A204.1 (cell line): ENCODE measurements around the gene LTK.

Experiments
- FAIRE-seq: peaks from 2 replicates; lab custom pipeline; 2012; peaks lifted over from hg19 to GRCh38; lab: Jason Lieb, UNC

The LTK gene

GRCh38 chr15:41530363-41530956, 16.8 kb upstream of the LTK start:
- FAIRE-seq: no peak

- FAIRE-seq: no peak
Measured at GRCh38 chr15:41523097-41523496, 9.5 kb upstream of the LTK start.

GRCh38 chr15:41521614-41522013, 8.0 kb upstream of the LTK start:
- no peak for FAIRE-seq

- FAIRE-seq: no peak
Measured at GRCh38 chr15:41520636-41521035, 7.0 kb upstream of the LTK start.

GRCh38 chr15:41517895-41518449, 4.3 kb upstream of the LTK start:
- FAIRE-seq: no peak

GRCh38 chr15:41512940-41513505, 604 bp downstream of the LTK start:
- no peak for FAIRE-seq

GRCh38 chr15:41512512-41512939, 1.1 kb downstream of the LTK start:
- no peak for FAIRE-seq

- no peak for FAIRE-seq
Measured at GRCh38 chr15:41511899-41512369, 1.7 kb downstream of the LTK start.

- no peak for FAIRE-seq
Measured at GRCh38 chr15:41511331-41511898, 2.2 kb downstream of the LTK start.

- no peak for FAIRE-seq
Measured at GRCh38 chr15:41510728-41511127, 2.9 kb downstream of the LTK start.

- FAIRE-seq: no peak
Measured at GRCh38 chr15:41507820-41508290, 5.8 kb downstream of the LTK start.

GRCh38 chr15:41506796-41507341, 6.8 kb downstream of the LTK start:
- no peak for FAIRE-seq

- FAIRE-seq: no peak
Measured at GRCh38 chr15:41505776-41506175, 7.9 kb downstream of the LTK start.

GRCh38 chr15:41504751-41505492, 8.7 kb downstream of the LTK start:
- FAIRE-seq: no peak

GRCh38 chr15:41503669-41504010, 10.0 kb downstream of the LTK start:
- FAIRE-seq: no peak

GRCh38 chr15:41502795-41503668, 10.6 kb downstream of the LTK start:
- FAIRE-seq: no peak

GRCh38 chr15:41501931-41502794, 11.5 kb downstream of the LTK start:
- no peak for FAIRE-seq

GRCh38 chr15:41501191-41501917, 12.3 kb downstream of the LTK start:
- FAIRE-seq: no peak

- FAIRE-seq: no peak
Measured at GRCh38 chr15:41499109-41499851, 14.3 kb downstream of the LTK start.
